Mesodermal cell (in vitro differentiated cells): ENCODE results near the gene ODAD2.
"Not testable (repeated sequence)": the region's sequence is repeated elsewhere in the genome, so short reads cannot be mapped to it uniquely, and the experiment has no call there.

Experiments used
- H3K27ac ChIP-seq: 2 replicates; pipeline ENCODE4 v1.7.0; 2013; ENCODE audit warnings: mild to moderate bottlenecking, low read depth, low read length, moderate library complexity; ENCODE audit not compliant: severe bottlenecking
- H3K36me3 ChIP-seq: 2 replicates; pipeline ENCODE4 v1.7.1; 2013; ENCODE audit warnings: mild to moderate bottlenecking, low read length, moderate library complexity; ENCODE audit not compliant: control insufficient read depth, insufficient read depth
- H3K4me1 ChIP-seq: one replicate; pipeline ENCODE4 v1.7.1; 2013; ENCODE audit warnings: mild to moderate bottlenecking, low read length; ENCODE audit not compliant: insufficient read depth, control insufficient read depth, poor library complexity, severe bottlenecking
- H3K4me3 ChIP-seq: 2 replicates; pipeline ENCODE4 v1.7.0; 2013; ENCODE audit warnings: low read length, control low read depth, mild to moderate bottlenecking; ENCODE audit not compliant: insufficient read depth, poor library complexity, severe bottlenecking; ENCODE audit errors: extremely low read depth
- H3K9me3 ChIP-seq: 2 replicates; pipeline ENCODE4 v1.7.1; 2013; ENCODE audit warnings: mild to moderate bottlenecking, low read length, moderate library complexity; ENCODE audit not compliant: control insufficient read depth
- WGBS, 2 experiments: methylation state at CpG; one replicate each; pipeline ENCODE4 v1.1.5; 2013; ENCODE audit warnings: missing lambda C conversion rate in 2 of 2; ENCODE audit not compliant: insufficient coverage in 2 of 2; 5-methylcytosine and 5-hydroxymethylcytosine counted together

ODAD2 gene

GRCh38 chr10:27959093-27959715 lies 39.7 kb downstream of the ODAD2 start:
- H3K4me1 ChIP-seq = no peaks in the 10 kb centered on the region
- no peak overlapping the region for H3K27ac ChIP-seq
- no peaks in the 10 kb centered on the region for H3K9me3 ChIP-seq
- 89 to 93% methylated on average over 5 of the region's 6 CpGs for WGBS, 2 experiments
- H3K4me3 ChIP-seq = no peak overlapping the region
- H3K36me3 ChIP-seq = no peaks in the 10 kb centered on the region

DNA sequence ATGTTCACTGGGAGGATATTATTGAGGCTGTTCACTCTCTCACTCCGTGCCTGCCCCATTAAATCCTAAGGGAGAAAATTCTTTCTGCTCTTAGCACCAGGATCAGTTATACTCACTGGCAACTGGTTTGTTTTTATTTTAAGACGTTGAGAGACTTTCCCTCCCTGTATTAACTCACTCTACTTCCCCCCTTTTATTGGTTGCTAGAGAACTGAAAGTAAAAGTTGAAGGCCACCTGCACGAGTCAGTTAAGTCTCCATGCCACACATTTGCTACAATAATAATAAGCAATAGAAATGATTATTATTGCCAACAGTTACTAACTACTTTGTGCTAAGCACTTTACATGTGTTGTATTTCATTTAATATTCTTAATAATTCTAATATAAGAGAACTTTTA lies 40.5 kb downstream of the ODAD2 start:
- WGBS, 2 experiments = no CpG with 5 or more reads among the region's 3 CpGs
- not testable (repeated sequence) for H3K4me3 ChIP-seq, H3K4me1 ChIP-seq, H3K9me3 ChIP-seq, H3K27ac ChIP-seq, H3K36me3 ChIP-seq

DNA sequence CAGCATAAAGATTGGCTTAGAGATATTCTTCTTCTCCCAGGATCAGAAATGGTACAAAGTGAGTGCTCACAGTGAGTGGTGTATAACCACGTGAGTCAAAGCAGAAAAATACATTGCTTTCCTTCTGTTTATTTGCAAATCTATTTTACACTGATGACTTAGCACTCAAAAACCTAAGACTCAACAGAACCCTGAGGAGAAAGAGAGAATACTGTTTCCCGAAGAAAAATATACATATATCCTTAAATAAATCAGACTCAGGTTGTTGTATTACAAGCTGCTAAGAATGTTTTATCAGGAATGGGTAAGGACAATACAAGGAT lies 48.7 kb downstream of the ODAD2 start:
- WGBS, 2 experiments = no CpG with 5 or more reads among the region's 2 CpGs
- H3K4me1 ChIP-seq = no peaks in the 10 kb centered on the region
- H3K27ac ChIP-seq = no peak overlapping the region
- H3K4me3 ChIP-seq = no peak overlapping the region
- no peaks in the 10 kb centered on the region for H3K9me3 ChIP-seq
- H3K36me3 ChIP-seq = no peaks in the 10 kb centered on the region

DNA sequence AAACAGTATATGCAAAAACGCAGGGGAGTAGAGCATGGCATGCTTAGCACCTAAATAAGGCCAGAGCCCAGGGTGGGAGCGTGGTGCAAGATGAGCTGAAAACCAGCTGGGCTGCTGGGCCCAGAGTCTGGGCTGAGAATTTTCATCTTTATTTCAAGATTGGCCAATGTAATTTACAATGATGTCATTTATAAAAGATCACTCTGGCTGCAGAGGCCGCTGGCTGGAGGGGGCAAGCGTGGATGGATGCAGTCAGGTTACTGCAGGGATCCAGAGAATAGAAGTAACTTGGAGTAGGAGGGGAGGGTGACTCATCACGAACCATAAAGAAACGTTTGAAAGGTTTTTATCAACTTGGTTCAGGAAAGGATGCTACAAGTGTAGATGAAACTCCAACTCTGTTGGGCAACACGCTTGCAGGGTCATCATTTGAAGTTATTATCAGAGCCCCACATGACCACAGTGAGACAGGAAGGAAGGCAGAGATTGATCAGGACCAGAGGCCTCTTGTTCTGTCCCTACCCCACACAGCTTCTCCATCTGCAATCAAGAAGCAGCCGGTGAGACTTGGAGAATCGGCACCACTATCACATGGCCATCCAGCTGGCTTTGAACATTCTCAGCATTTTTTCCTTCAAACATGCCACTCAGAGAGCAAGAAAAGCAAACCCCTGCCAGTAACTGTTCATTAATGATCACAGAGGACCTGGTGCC lies 49.2 kb downstream of the ODAD2 start:
- Histone ChIP-seq H3K9me3 (no peaks in the 10 kb centered on the region), H3K4me1 (no peaks in the 10 kb centered on the region), H3K36me3 (no peaks in the 10 kb centered on the region), H3K4me3 (no peak overlapping the region), H3K27ac (no peak overlapping the region)
- WGBS, 2 experiments = 64 to 75% methylated on average over 8 to 9 of the region's 9 CpGs

GRCh38 chr10:27948186-27948585 lies 50.7 kb downstream of the ODAD2 start:
- Histone ChIP-seq H3K36me3 (no peaks in the 10 kb centered on the region), H3K27ac (no peak overlapping the region), H3K4me1 (no peaks in the 10 kb centered on the region), H3K9me3 (no peaks in the 10 kb centered on the region), H3K4me3 (no peak overlapping the region)
- WGBS, 2 experiments = 67% methylated on average over 1 of the region's 1 CpG; no CpG with 5 or more reads in 1 of the 2 experiments

GRCh38 chr10:27947540-27947939 lies 51.3 kb downstream of the ODAD2 start:
- 84 to 100% methylated on average over 3 to 5 of the region's 5 CpGs for WGBS, 2 experiments
- H3K36me3 ChIP-seq = no peaks in the 10 kb centered on the region
- H3K9me3 ChIP-seq = no peaks in the 10 kb centered on the region
- no peaks in the 10 kb centered on the region for H3K4me1 ChIP-seq
- H3K27ac ChIP-seq = no peak overlapping the region
- H3K4me3 ChIP-seq = no peak overlapping the region

DNA sequence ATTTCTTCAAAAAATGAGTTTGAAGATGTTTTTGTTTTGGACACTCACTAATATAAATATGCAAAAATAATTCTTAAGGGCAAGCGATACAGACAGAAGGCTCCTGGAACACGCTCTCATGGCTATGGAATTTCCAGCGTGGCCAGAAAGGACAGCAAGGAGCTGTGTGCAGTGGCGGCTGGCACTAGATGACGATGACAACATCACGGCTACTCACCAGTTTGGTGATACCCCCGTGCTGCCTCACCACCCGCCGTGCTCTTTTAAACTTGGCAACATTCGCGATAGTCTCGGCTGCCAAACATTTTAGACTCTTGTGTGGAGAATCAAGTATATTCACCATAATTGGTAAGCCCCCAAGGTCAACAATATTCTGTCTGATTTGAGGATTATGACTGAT lies 54.9 kb downstream of the ODAD2 start:
- Histone ChIP-seq H3K4me1 (no peaks in the 10 kb centered on the region), H3K4me3 (no peak overlapping the region), H3K27ac (no peak overlapping the region), H3K36me3 (no peaks in the 10 kb centered on the region), H3K9me3 (no peaks in the 10 kb centered on the region)
- 80 to 91% methylated on average over 6 to 11 of the region's 12 CpGs for WGBS, 2 experiments

GRCh38 chr10:27914888-27915287 lies 84.0 kb downstream of the ODAD2 start:
- Histone ChIP-seq H3K9me3 (no peaks in the 10 kb centered on the region), H3K36me3 (no peaks in the 10 kb centered on the region), H3K27ac (no peak overlapping the region), H3K4me3 (no peak overlapping the region), H3K4me1 (no peaks in the 10 kb centered on the region)
- no CpG with 5 or more reads among the region's 3 CpGs for WGBS, 2 experiments

DNA sequence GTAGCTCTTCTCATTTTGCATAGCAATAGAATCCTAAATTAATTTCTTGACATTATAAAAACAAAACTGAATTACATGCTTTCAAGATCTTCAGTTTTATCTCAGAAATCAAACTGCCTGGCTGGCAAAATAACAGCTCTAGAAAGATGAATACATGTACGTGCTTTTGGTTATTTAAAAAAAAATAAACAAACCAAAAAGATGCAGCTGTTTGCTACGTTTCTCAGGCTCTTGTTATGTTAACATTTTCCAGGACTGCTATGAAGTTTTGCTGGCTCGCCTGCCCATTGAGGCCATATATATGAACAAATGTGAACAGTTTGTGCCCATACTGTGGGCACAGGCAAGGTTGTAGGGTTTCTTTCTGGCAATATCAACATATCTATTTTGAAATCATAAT lies 86.6 kb downstream of the ODAD2 start:
- H3K36me3 ChIP-seq = no peaks in the 10 kb centered on the region
- H3K4me1 ChIP-seq = no peaks in the 10 kb centered on the region
- H3K4me3 ChIP-seq = no peak overlapping the region
- no peaks in the 10 kb centered on the region for H3K9me3 ChIP-seq
- 58% methylated on average over 2 of the region's 3 CpGs; no CpG with 5 or more reads in 1 of the 2 experiments for WGBS, 2 experiments
- H3K27ac ChIP-seq = no peak overlapping the region

DNA sequence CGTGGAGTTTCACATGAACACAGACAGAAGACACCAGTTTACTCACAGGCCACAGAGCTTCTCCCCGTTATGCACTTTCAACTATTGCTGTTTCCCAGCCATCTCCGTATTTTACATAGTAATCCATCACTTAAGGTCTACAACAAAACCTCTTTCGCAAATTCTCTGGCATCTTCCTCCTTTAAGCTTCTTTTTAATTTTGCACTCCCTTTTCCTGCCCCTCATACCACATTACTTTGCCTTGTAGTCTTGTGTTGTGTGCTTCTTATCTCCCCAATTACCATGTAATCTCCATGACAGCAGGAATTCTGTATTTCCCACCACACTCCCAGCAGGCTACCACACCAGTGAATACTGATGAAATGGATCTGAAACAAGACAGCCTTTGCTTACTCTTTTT lies 87.3 kb downstream of the ODAD2 start:
- WGBS, 2 experiments = 14 to 25% methylated on average over 4 of the region's 4 CpGs
- no peak overlapping the region for H3K27ac ChIP-seq

GRCh38 chr10:27911011-27911410 lies 87.9 kb downstream of the ODAD2 start:
- Histone ChIP-seq H3K4me1 (no peaks in the 10 kb centered on the region), H3K9me3 (no peaks in the 10 kb centered on the region), H3K36me3 (no peaks in the 10 kb centered on the region), H3K4me3 (no peak overlapping the region), H3K27ac (no peak overlapping the region)
- WGBS, 2 experiments = 71 to 88% methylated on average over 4 to 9 of the region's 9 CpGs

More for the DNA sequence above, 87.3 kb downstream of the ODAD2 start:
- H3K4me1 ChIP-seq = no peaks in the 10 kb centered on the region
- H3K36me3 ChIP-seq = no peaks in the 10 kb centered on the region
- H3K9me3 ChIP-seq = no peaks in the 10 kb centered on the region
- no peak overlapping the region for H3K4me3 ChIP-seq
